SK-N-MC (cell line): ENCODE results near the gene NDUFAF3.
A peak's percentile ranks its signal among the peaks of the same experiment; 100 is the strongest.

Experiments
- DNase-seq: peaks from one replicate; pipeline ENCODE4 v3.0.0-alpha.2; 2011; ENCODE audit warnings: low read depth, low spot score
- H3K27ac ChIP-seq: fragments of 200-600 bp; sonication (generic); 2 replicates; pipeline ENCODE4 v1.5.1; 2016; ENCODE audit warnings: mixed run types
- H3K36me3 ChIP-seq: fragments of 200-600 bp; sonication (generic); 2 replicates; pipeline ENCODE4 v1.6.1; 2017; ENCODE audit warnings: antibody characterized with exemption, low read length, mixed read lengths; ENCODE audit not compliant: insufficient read depth
- H3K4me3 ChIP-seq: fragments of 200-600 bp; sonication (generic); 2 replicates; pipeline ENCODE4 v1.5.1; 2016
- H3K9ac ChIP-seq: fragments of 200-600 bp; sonication (generic); 2 replicates; pipeline ENCODE4 v1.8.0; 2017; ENCODE audit warnings: mixed run types, mixed read lengths; ENCODE audit not compliant: insufficient read length
- H3K9me3 ChIP-seq: fragments of 200-600 bp; sonication (generic); 2 replicates; pipeline ENCODE4 v1.6.1; 2017; ENCODE audit warnings: low read depth, mild to moderate bottlenecking, antibody characterized with exemption, low read length, moderate library complexity, mixed read lengths
- EZH2 ChIP-seq: fragments of 200-600 bp; sonication (generic); IDR thresholded peaks from one replicate; pipeline ENCODE4 v1.6.1; 2017; ENCODE audit warnings: antibody characterized with exemption
- FOXP2 ChIP-seq: optimal IDR thresholded peaks from 2 replicates; pipeline ENCODE3; 2011; ENCODE audit warnings: mild to moderate bottlenecking, moderate library complexity; ENCODE audit not compliant: insufficient read depth; ENCODE audit errors: extremely low read length, control extremely low read depth
- POLR2AphosphoS5 ChIP-seq: IDR thresholded peaks from 2 replicates; pipeline ENCODE4 v1.6.1; 2012; ENCODE audit warnings: mild to moderate bottlenecking, low read depth, low read length, borderline replicate concordance

NDUFAF3 gene, protein sequence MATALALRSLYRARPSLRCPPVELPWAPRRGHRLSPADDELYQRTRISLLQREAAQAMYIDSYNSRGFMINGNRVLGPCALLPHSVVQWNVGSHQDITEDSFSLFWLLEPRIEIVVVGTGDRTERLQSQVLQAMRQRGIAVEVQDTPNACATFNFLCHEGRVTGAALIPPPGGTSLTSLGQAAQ

DNA sequence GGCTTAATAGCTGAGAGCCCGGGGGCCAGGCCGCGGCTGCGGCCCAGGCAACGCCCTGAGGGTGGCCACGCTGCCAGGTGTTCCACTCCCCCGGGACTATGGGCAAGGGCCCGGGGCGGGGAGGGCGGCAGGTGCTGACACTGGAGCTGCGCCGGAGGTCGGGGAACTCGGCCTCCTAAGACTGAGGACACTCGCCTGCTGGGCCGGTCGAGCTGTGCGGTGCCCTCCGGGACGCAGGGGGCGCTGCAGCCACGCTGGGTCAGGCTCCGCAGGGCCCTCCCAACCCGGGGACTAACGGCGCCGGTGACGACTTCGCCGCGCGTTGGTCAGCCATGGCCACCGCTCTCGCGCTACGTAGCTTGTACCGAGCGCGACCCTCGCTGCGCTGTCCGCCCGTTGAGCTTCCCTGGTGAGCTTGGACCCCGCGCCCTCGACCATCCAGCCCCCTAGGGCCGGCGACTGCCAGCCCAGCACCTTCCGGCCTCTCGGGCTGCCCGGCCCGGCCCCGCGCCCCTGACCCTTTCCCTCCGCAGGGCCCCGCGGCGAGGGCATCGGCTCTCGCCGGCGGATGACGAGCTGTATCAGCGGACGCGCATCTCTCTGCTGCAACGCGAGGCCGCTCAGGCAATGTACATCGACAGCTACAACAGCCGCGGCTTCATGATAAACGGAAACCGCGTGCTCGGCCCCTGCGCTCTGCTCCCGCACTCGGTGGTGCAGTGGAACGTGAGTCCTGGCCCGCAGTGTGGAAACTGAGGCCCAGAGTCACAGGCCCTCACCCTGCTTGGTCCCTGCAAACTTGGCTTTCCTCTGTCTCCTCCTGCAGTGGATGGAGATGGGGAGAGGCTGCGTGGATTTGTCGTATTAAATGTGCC is at the start of gene NDUFAF3:
NDUFAF3 (plus strand) TSS at position 309 of the 875 bp plus-strand sequence; CDS start at position 333, 24 bp downstream.
- H3K27ac ChIP-seq = peak within 1 kb of the TSS; percentile 85
- TF ChIP-seq EZH2 = no peak
- TF ChIP-seq FOXP2 = peak; percentile 10
- TF ChIP-seq POLR2AphosphoS5 = peak; percentile 52; the same call in 1 of the 2 replicates
- peak within 1 kb of the TSS; percentile 94 for H3K9ac ChIP-seq
- H3K36me3 ChIP-seq = peaks cover 30% of the 10 kb centered on the region; the same call in 1 of the 2 replicates
- H3K9me3 ChIP-seq = no peaks in the 10 kb centered on the region
- DNase-seq = no peak
- H3K4me3 ChIP-seq = peak within 1 kb of the TSS; percentile 86

DNA sequence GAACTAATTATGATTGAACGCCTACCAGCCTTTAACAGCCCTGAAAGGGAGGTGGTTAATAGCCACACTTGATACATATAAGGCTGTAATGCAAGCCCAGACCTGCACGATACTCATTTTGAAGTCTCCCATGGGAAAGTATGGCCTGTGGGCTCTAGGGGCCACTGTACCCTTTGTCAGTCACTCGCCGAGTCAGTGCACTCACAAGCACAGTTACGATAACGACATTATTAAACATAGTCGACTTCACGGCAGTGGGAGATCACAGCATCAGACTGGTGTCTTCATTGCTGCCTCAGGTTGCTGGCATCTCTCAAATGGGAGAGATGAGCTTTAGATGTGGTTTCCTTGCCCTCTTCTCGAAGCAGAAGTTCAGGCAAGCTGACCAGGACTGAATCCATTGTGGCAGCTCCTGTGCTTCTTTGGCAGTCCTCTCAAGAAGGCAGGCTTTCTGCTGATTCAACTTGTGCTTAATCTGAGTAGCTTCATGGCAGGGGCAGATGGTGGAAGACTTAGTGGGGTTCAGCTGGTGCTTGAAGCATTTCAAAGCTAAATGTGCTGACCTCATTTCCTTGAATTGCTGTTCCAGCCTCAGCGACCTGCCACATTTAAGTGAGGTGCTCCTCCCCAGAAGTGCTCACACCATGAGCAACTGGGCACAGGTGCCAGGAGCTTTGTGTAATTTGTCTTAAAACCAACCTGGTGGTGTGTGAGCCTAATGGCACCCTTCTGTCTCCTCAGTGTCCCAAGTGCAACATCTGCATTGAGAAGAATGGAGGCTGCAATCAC is 47.7 kb upstream of the NDUFAF3 start:
- no peak for DNase-seq
- H3K9me3 ChIP-seq = no peaks in the 10 kb centered on the region
- no peak overlapping the region for H3K9ac ChIP-seq
- peaks cover 33% of the 10 kb centered on the region; the same call in 1 of the 2 replicates for H3K36me3 ChIP-seq
- no peak overlapping the region for H3K27ac ChIP-seq
- no peak for TF ChIP-seq EZH2
- no peak for TF ChIP-seq POLR2AphosphoS5
- no peak for TF ChIP-seq FOXP2
- H3K4me3 ChIP-seq = no peak overlapping the region

DNA sequence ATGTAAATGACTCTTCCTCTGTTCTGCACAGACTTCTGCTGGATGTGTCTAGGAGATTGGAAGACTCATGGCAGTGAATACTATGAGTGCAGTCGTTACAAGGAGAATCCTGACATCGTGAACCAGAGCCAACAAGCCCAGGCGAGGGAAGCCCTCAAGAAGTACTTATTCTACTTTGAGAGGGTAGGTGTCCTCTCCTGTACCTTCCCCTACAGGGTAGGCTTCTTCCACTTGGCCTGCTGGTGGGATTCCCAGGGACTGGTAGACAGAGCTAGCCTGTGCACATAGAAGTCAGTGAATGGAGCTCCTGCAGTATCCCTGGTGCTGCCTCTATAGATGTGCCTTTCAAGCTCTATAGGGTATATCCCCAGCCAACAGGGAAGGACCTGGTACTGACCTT is 42.5 kb upstream of the NDUFAF3 start:
- Histone ChIP-seq H3K36me3 (peaks cover 23% of the 10 kb centered on the region; the same call in 1 of the 2 replicates), H3K9me3 (no peaks in the 10 kb centered on the region), H3K4me3 (no peak overlapping the region), H3K9ac (no peak overlapping the region), H3K27ac (no peak overlapping the region)
- TF ChIP-seq POLR2AphosphoS5 = no peak
- TF ChIP-seq FOXP2 = no peak
- no peak for TF ChIP-seq EZH2
- DNase-seq = no peak

DNA sequence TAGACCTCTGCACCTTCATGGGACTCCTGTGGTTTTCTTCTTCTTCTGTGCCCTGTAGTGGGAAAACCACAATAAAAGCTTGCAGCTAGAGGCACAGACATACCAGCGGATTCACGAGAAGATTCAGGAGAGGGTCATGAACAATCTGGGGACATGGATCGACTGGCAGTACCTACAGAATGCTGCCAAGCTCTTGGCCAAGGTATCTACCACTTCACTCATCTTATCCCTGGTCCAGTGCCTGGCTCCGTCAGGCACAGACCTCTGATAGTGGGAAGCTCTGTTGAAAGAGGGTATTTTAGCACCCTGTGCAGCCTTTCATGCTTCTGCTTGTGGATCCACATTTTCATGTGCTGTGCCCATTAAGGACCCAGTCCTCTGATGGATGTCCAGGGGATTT is 41.6 kb upstream of the NDUFAF3 start:
- TF ChIP-seq EZH2 (no peak), POLR2AphosphoS5 (no peak), FOXP2 (no peak)
- H3K9ac ChIP-seq = no peak overlapping the region
- H3K36me3 ChIP-seq = peaks cover 17% of the 10 kb centered on the region; the same call in 1 of the 2 replicates
- no peak overlapping the region for H3K27ac ChIP-seq
- no peak overlapping the region for H3K4me3 ChIP-seq
- DNase-seq = no peak
- H3K9me3 ChIP-seq = no peaks in the 10 kb centered on the region

DNA sequence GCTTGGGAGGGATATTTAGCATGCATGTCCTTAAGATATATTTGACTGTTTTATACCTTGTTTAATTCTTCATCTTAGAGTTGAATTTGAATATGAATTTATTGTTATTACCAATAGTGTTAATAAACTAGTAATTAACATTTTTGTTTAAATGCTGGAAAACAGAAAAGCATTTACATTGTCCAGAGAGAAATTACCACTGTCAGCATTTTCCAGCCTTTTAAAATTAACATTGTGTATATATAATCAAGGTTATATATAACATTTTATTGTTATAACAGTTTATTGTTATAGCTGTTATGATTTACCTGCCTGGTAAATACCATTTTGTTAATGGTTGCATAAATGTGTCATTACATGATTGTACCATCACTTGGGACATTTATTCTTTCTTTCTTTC is 39.9 kb upstream of the NDUFAF3 start:
- Histone ChIP-seq H3K4me3 (no peak overlapping the region), H3K36me3 (peaks cover 17% of the 10 kb centered on the region; the same call in 1 of the 2 replicates)
- no peak for TF ChIP-seq EZH2
- no peak for TF ChIP-seq POLR2AphosphoS5
- no peak for TF ChIP-seq FOXP2

DNA sequence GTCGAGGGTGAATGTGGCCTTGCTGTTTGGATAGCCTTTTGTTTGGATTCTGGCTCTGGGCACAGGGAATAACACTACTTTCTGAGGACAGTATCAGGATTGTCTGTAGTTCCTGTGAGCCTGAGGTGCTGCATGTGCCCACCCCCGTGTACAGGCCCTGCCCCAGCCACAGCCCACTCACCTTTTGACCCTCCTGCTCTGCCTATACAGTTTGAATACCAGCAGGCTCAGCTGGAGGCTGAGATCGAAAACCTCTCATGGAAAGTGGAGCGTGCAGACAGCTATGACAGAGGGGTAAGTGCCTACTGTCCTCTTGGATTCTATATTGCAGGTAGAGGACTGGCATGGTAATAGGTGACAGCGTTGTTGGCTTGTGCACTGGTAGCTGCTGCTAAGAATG is 39.2 kb upstream of the NDUFAF3 start:
- TF ChIP-seq POLR2AphosphoS5 (no peak), EZH2 (no peak), FOXP2 (no peak)
- DNase-seq = no peak
- no peak overlapping the region for H3K27ac ChIP-seq
- H3K9ac ChIP-seq = no peak overlapping the region
- H3K9me3 ChIP-seq = no peaks in the 10 kb centered on the region
- peaks cover 17% of the 10 kb centered on the region; the same call in 1 of the 2 replicates for H3K36me3 ChIP-seq
- no peak overlapping the region for H3K4me3 ChIP-seq

More for the DNA sequence above, 39.9 kb upstream of the NDUFAF3 start:
- Histone ChIP-seq H3K27ac (no peak overlapping the region), H3K9ac (no peak overlapping the region), H3K9me3 (no peaks in the 10 kb centered on the region)
- no peak for DNase-seq

DNA sequence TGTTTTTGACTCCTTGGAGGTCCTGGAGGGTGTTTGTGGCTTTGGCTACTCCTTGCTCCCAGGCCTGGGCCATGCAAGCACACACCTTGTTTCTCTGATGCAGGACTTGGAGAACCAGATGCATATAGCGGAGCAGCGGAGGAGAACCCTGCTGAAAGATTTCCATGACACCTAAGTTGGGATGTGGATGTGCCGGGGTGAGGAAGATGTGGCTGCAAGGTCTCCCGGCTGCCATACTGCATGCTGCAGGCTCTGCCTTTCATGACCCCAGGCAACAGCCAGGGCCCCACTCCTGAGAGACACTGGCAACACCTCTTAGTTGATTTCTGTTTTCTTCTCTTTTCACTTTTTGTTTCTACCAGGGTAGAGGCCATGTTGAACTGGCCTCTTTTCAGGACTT is 38.8 kb upstream of the NDUFAF3 start:
- TF ChIP-seq EZH2 (no peak), POLR2AphosphoS5 (no peak), FOXP2 (no peak)
- H3K36me3 ChIP-seq = peaks cover 17% of the 10 kb centered on the region; the same call in 1 of the 2 replicates
- H3K4me3 ChIP-seq = no peak overlapping the region
- no peak for DNase-seq
- no peak overlapping the region for H3K9ac ChIP-seq
- H3K9me3 ChIP-seq = no peaks in the 10 kb centered on the region
- H3K27ac ChIP-seq = no peak overlapping the region

DNA sequence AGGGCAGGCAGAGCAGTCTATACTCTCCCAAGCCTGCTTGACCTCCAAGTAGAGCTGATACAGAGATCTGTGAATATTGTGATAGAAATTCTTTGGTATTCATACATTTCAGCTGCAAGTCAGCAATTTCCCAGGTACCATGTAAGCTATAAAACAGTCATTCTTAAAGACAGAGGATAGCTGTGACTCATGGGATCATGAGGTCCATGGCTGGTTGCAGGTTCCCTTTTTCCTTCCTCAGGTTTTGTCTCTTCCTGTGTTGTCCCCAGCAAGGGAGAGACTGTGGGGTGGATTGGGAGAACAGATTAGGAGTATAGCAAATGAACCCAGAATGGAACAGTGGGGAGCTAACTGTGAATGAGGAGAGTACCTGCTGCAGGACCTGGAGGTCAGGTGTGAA is 37.3 kb upstream of the NDUFAF3 start:
- Histone ChIP-seq H3K9ac (no peak overlapping the region), H3K27ac (no peak overlapping the region)
- DNase-seq = no peak

More for the DNA sequence above, 37.3 kb upstream of the NDUFAF3 start:
- Histone ChIP-seq H3K9me3 (no peaks in the 10 kb centered on the region), H3K4me3 (no peak overlapping the region), H3K36me3 (peaks cover 11% of the 10 kb centered on the region; the same call in 1 of the 2 replicates)
- no peak for TF ChIP-seq POLR2AphosphoS5
- no peak for TF ChIP-seq EZH2
- TF ChIP-seq FOXP2 = no peak
